Aorta (tissue), 5 donors: ENCODE results near the gene PPP2CA. TPM values are rescaled to one million over a fixed set of nuclear protein-coding genes. Genes with fewer than 3 reads are reported as not detected.
A peak's percentile ranks its signal among the peaks of the same experiment; 100 is the strongest.

Experiments used
- ATAC-seq: fragments of 200-7000 bp; cut with Tn5 transposase; one replicate; pipeline ENCODE4 v1.9.1; 2022; ENCODE audit warnings: moderate library complexity; ENCODE audit not compliant: low FRiP score
- DNase-seq, 2 donors: peaks; one replicate each; pipeline ENCODE4 v3.0.0-alpha.2; 2020
- H3K27ac ChIP-seq, 2 donors: one replicate each; pipeline ENCODE4 v1.5.1; 2013; ENCODE audit warnings: low read length in 2 of 2, mild to moderate bottlenecking in 2 of 2, moderate library complexity in 2 of 2, control low read depth in 1 of 2, inconsistent platforms in 1 of 2, low read depth in 1 of 2
- H3K27me3 ChIP-seq, 2 donors: one replicate each; pipeline ENCODE4 v1.6.1; 2013; ENCODE audit warnings: control low read depth in 1 of 2, low read length in 1 of 2, mild to moderate bottlenecking in 1 of 2, moderate library complexity in 1 of 2; ENCODE audit not compliant: insufficient read depth in 2 of 2, control insufficient read depth in 1 of 2
- H3K36me3 ChIP-seq, 2 donors: one replicate each; pipeline ENCODE4 v1.6.1; 2013; ENCODE audit warnings: control low read depth in 1 of 2, low read length in 1 of 2, mild to moderate bottlenecking in 1 of 2; ENCODE audit not compliant: insufficient read depth in 2 of 2, control insufficient read depth in 1 of 2
- H3K4me1 ChIP-seq, 2 donors: one replicate each; pipeline ENCODE4 v1.6.1; 2013; ENCODE audit warnings: low read length in 2 of 2, control low read depth in 1 of 2, mild to moderate bottlenecking in 1 of 2, moderate library complexity in 1 of 2; ENCODE audit not compliant: insufficient read depth in 2 of 2, control insufficient read depth in 1 of 2
- H3K4me3 ChIP-seq, 2 donors: one replicate each; pipeline ENCODE4 v1.5.1; 2013; ENCODE audit warnings: low read length in 2 of 2, control low read depth in 1 of 2, mild to moderate bottlenecking in 1 of 2
- H3K9me3 ChIP-seq: one replicate; pipeline ENCODE4 v1.6.1; 2013; ENCODE audit warnings: mild to moderate bottlenecking, low read length; ENCODE audit not compliant: control insufficient read depth
- WGBS, 2 donors: extraction: QIAGEN DNeasy Blood & Tissue Kit; methylation state at CpG; one replicate each; pipeline ENCODE4 v1.1.7; 2013; 5-methylcytosine and 5-hydroxymethylcytosine counted together
- intact Hi-C, 2 donors: fragments of 100-400 bp; cut with DNase I; formaldehyde crosslinking; loops; one replicate each; pipeline versions ENCODE4 v1.14.2 to v1.15.0; 2022
- polyA plus RNA-seq, 2 donors: library from polyadenylated mRNA; stranded (reverse); fragments of 200-250 nt; gene quantifications; one replicate each; pipeline ENCODE4 v1.2.3, GENCODE V29; 2013
- total RNA-seq, 2 donors: library from RNA; stranded (reverse); fragmentation: NEBNext Ultra II Directional; extraction: Animal tissue kit (Norgen Biotek cat#: 25700); gene quantifications; one replicate each; pipeline ENCODE4 v1.2.1, GENCODE V29; 2021
- donor health status: healthy with polysubstance abuse.
- donor health status: Bipolar disorder and iron deficiency.
- donor health status: DM: no; HTN: no; CAD: no.
- donor health status: DM: no; HTN: no; CAD: no.
- donor health status: DM: yes; HTN: yes; CAD: no.

The PPP2CA gene
- total and polyA plus RNA-seq, 4 donors, result 32.5 to 96.6 (median 69.3) TPM

GRCh38 chr5:134149571-134150303 lies 76.1 kb downstream of the PPP2CA start:
- Histone ChIP-seq H3K4me3 (no peak overlapping the region), H3K27me3 (no peaks in the 10 kb centered on the region), H3K36me3 (peaks cover 9 to 12% of the 10 kb centered on the region in 2 donors), H3K4me1 (no peaks in the 10 kb centered on the region), H3K27ac (no peak overlapping the region), H3K9me3 (no peaks in the 10 kb centered on the region)
- intact Hi-C loops, result loop anchor here in 1 of 2 donors (10.0 kb wide), 1 partner anchor 1035 kb away; no protein-coding TSS in a partner anchor
- WGBS, 2 donors, result 78 to 81% methylated on average over 4 of the region's 4 CpGs
- ATAC-seq, result no peak
- DNase-seq, result no peak

- 81 to 85% methylated on average over 6 of the region's 6 CpGs for WGBS, 2 donors
- H3K27ac ChIP-seq, result no peak overlapping the region
- H3K4me1 ChIP-seq, result no peaks in the 10 kb centered on the region
- intact Hi-C loops, result loop anchor here in 1 of 2 donors (10.0 kb wide), 1 partner anchor 1034 kb away; no protein-coding TSS in a partner anchor
- H3K4me3 ChIP-seq, result no peak overlapping the region
- no peaks in the 10 kb centered on the region for H3K27me3 ChIP-seq
- peaks cover 9 to 12% of the 10 kb centered on the region in 2 donors for H3K36me3 ChIP-seq
- DNase-seq (no peak), ATAC-seq (no peak)
- H3K9me3 ChIP-seq, result no peaks in the 10 kb centered on the region
These were observed 76.8 kb downstream of the PPP2CA start for GRCh38 chr5:134148986-134149539.

GRCh38 chr5:134148316-134148715 lies 77.6 kb downstream of the PPP2CA start:
- 24 to 31% methylated on average over 2 of the region's 2 CpGs for WGBS, 2 donors
- no peaks in the 10 kb centered on the region for H3K9me3 ChIP-seq
- intact Hi-C loops, result loop anchor here in 1 of 2 donors (10.0 kb wide), 1 partner anchor 1034 kb away; no protein-coding TSS in a partner anchor
- H3K36me3 ChIP-seq, result peaks cover 7 to 9% of the 10 kb centered on the region in 2 donors
- ATAC-seq (no peak), DNase-seq (no peak)
- no peaks in the 10 kb centered on the region for H3K4me1 ChIP-seq
- no peak overlapping the region for H3K4me3 ChIP-seq
- H3K27ac ChIP-seq, result no peak overlapping the region
- no peaks in the 10 kb centered on the region for H3K27me3 ChIP-seq

- no peak overlapping the region for H3K4me3 ChIP-seq
- H3K4me1 ChIP-seq, result no peaks in the 10 kb centered on the region
- DNase-seq (no peak), ATAC-seq (no peak)
- intact Hi-C loops, result loop anchor here in 1 of 2 donors (10.0 kb wide), 1 partner anchor 1032 kb away; no protein-coding TSS in a partner anchor
- H3K27me3 ChIP-seq, result no peaks in the 10 kb centered on the region
- no peaks in the 10 kb centered on the region for H3K9me3 ChIP-seq
- H3K27ac ChIP-seq, result no peak overlapping the region
- 82 to 87% methylated on average over 4 of the region's 4 CpGs for WGBS, 2 donors
- peaks cover 6 to 9% of the 10 kb centered on the region in 2 donors for H3K36me3 ChIP-seq
These were observed 79.0 kb downstream of the PPP2CA start for GRCh38 chr5:134146651-134147518.

- H3K27me3 ChIP-seq, result no peaks in the 10 kb centered on the region
- peak; percentile 77 for ATAC-seq
- peaks cover 3 to 6% of the 10 kb centered on the region in 2 donors for H3K36me3 ChIP-seq
- WGBS, 2 donors, result 86 to 88% methylated on average over 13 of the region's 13 CpGs
- H3K4me1 ChIP-seq, result no peaks in the 10 kb centered on the region
- DNase-seq, result peak; percentile 82 to 91
- H3K4me3 ChIP-seq, result no peak overlapping the region
- no peak overlapping the region for H3K27ac ChIP-seq
- intact Hi-C loops, result loop anchor here in 1 of 2 donors (10.0 kb wide), 1 partner anchor 1031 kb away; no protein-coding TSS in a partner anchor
- H3K9me3 ChIP-seq, result no peaks in the 10 kb centered on the region
These were observed 79.9 kb downstream of the PPP2CA start for GRCh38 chr5:134145779-134146581.

GRCh38 chr5:134145041-134145757 lies 80.7 kb downstream of the PPP2CA start:
- no peaks in the 10 kb centered on the region for H3K4me1 ChIP-seq
- H3K9me3 ChIP-seq, result no peaks in the 10 kb centered on the region
- WGBS, 2 donors, result 62 to 76% methylated on average over 1 of the region's 1 CpG
- intact Hi-C loops, result loop anchor here in 1 of 2 donors (10.0 kb wide), 1 partner anchor 1030 kb away; no protein-coding TSS in a partner anchor
- no peak overlapping the region for H3K4me3 ChIP-seq
- H3K27ac ChIP-seq, result no peak overlapping the region
- H3K36me3 ChIP-seq, result peaks cover 0 to 6% of the 10 kb centered on the region in 2 donors
- no peak for DNase-seq
- no peaks in the 10 kb centered on the region for H3K27me3 ChIP-seq
- ATAC-seq, result no peak
